GM21367 (cell line): ENCODE data around the gene NELFB.

Experiments
- ATAC-seq: cut with Tn5 transposase; IDR thresholded peaks from one replicate; pipeline ENCODE4 v1.9.1; 2021; ENCODE audit not compliant: unreplicated experiment

Gene NELFB

GRCh38 chr9:137254624-137255447 is at the start of gene NELFB:
Gene NELFB (plus strand): TSS chr9:137255327.
- ATAC-seq = peak; percentile 64

GRCh38 chr9:137206602-137207001 is 48.5 kb upstream of the NELFB start:
- no peak for ATAC-seq

GRCh38 chr9:137211532-137211931 is 43.6 kb upstream of the NELFB start:
- no peak for ATAC-seq

- ATAC-seq = no peak
Measured at GRCh38 chr9:137212520-137212919, 42.6 kb upstream of the NELFB start.

- no peak for ATAC-seq
Measured at GRCh38 chr9:137213160-137214060, 41.7 kb upstream of the NELFB start.

GRCh38 chr9:137214620-137215019 is 40.5 kb upstream of the NELFB start:
- ATAC-seq = no peak

- ATAC-seq = no peak
Measured at GRCh38 chr9:137215196-137215986, 39.7 kb upstream of the NELFB start.

GRCh38 chr9:137216188-137216965 is 38.8 kb upstream of the NELFB start:
- no peak for ATAC-seq

GRCh38 chr9:137217276-137218211 is 37.6 kb upstream of the NELFB start:
- ATAC-seq = no peak

- no peak for ATAC-seq
Measured at GRCh38 chr9:137218212-137218753, 36.8 kb upstream of the NELFB start.

- no peak for ATAC-seq
Measured at GRCh38 chr9:137218754-137219271, 36.3 kb upstream of the NELFB start.

GRCh38 chr9:137219757-137220316 is 35.3 kb upstream of the NELFB start:
- no peak for ATAC-seq

- ATAC-seq = no peak
Measured at GRCh38 chr9:137220317-137221094, 34.6 kb upstream of the NELFB start.

- no peak for ATAC-seq
Measured at GRCh38 chr9:137221095-137221505, 34.0 kb upstream of the NELFB start.

GRCh38 chr9:137221506-137222111 is 33.5 kb upstream of the NELFB start:
- ATAC-seq = no peak

- ATAC-seq = no peak
Measured at GRCh38 chr9:137222190-137223077, 32.7 kb upstream of the NELFB start, which contains the start of gene RNF208. Gene RNF208 (minus strand): TSS chr9:137222240. CDS start chr9:137221212, 1,028 bp downstream.
